HepG2 (cell line): Measurements from ENCODE around the gene C4orf17. TPM values are rescaled to one million over a fixed set of nuclear protein-coding genes. Genes with fewer than 3 reads are reported as not detected.
A peak's percentile ranks its signal among the peaks of the same experiment; 100 is the strongest.

Experiments
- ATM ChIP-seq: fragments of 450-650 bp; IDR thresholded peaks from 2 replicates; pipeline ENCODE4 v1.7.1; 2017; ENCODE audit warnings: mild to moderate bottlenecking, borderline replicate concordance
- BORCS8-MEF2B ChIP-seq: sonication (generic); formaldehyde crosslinking; IDR thresholded peaks from 2 replicates; pipeline ENCODE4 v1.8.0; 2022; ENCODE audit warnings: mild to moderate bottlenecking, missing genetic modification reagents
- CENPT ChIP-seq: sonication (generic); formaldehyde crosslinking; IDR thresholded peaks from 2 replicates; pipeline ENCODE4 v1.8.0; 2022; ENCODE audit warnings: low read depth, mild to moderate bottlenecking, moderate library complexity, missing genetic modification reagents
- NFE2L2 ChIP-seq: fragments of 150-350 bp; IDR thresholded peaks from 2 replicates; pipeline ENCODE4 v1.6.1; 2014; ENCODE audit warnings: low read length
- PHF20 ChIP-seq: sonication (generic); formaldehyde crosslinking; IDR thresholded peaks from 2 replicates; pipeline ENCODE4 v1.5.0; 2020; ENCODE audit warnings: mild to moderate bottlenecking, missing genetic modification reagents
- REST ChIP-seq, 2 experiments: IDR thresholded peaks; 2 replicates each; pipeline ENCODE4 v1.6.1; 2011 to 2012; ENCODE audit warnings: low read length in 2 of 2, borderline replicate concordance in 1 of 2, low read depth in 1 of 2, mild to moderate bottlenecking in 1 of 2, moderate library complexity in 1 of 2
- RFX5 ChIP-seq: IDR thresholded peaks from 2 replicates; pipeline ENCODE4 v1.6.1; 2011; ENCODE audit warnings: low read depth, low read length, improper control_type of control experiment
- ZBTB25 ChIP-seq: IDR thresholded peaks from 2 replicates; pipeline ENCODE4 v1.6.1; 2018; ENCODE audit warnings: missing genetic modification reagents
- ZMYM2 ChIP-seq: sonication (generic); formaldehyde crosslinking; IDR thresholded peaks from 2 replicates; pipeline ENCODE4 v1.8.0; 2022; ENCODE audit warnings: mild to moderate bottlenecking, missing genetic modification reagents
- ZNF136 ChIP-seq: sonication (generic); formaldehyde crosslinking; IDR thresholded peaks from 2 replicates; pipeline ENCODE4 v1.8.1; 2022; ENCODE audit warnings: low read depth, mild to moderate bottlenecking, moderate library complexity, missing genetic modification reagents
- ZNF274 ChIP-seq: sonication (generic); formaldehyde crosslinking; IDR thresholded peaks from 2 replicates; pipeline ENCODE4 v1.5.1; 2020; ENCODE audit warnings: mild to moderate bottlenecking, missing genetic modification reagents
- ZNF407 ChIP-seq: sonication (generic); formaldehyde crosslinking; IDR thresholded peaks from one replicate; pipeline ENCODE4 v1.5.1; 2020; ENCODE audit warnings: mild to moderate bottlenecking, missing genetic modification reagents; ENCODE audit errors: not compliant biosample characterization
- ZSCAN5A ChIP-seq: sonication (generic); formaldehyde crosslinking; IDR thresholded peaks from 2 replicates; pipeline ENCODE4 v1.8.0; 2022; ENCODE audit warnings: mild to moderate bottlenecking, missing genetic modification reagents, borderline replicate concordance
- polyA plus RNA-seq, 8 experiments: library from polyadenylated mRNA; depleted of rRNA in 3 of 8; stranded (reverse) in 7 of 8; unstranded in 1 of 8; fragments of >200 nt; fragmentation: Illumina TruSeq in 4 of 8; extraction: Trizol in 4 of 8; gene quantifications; 2 replicates each; pipeline versions ENCODE4 v1.2.1 to v1.2.3, GENCODE V29; 2011 to 2016; ENCODE audit warnings: low read depth in 4 of 8, missing spikeins in 1 of 8, mixed read lengths in 1 of 8; ENCODE audit not compliant: insufficient read depth in 1 of 8
- total RNA-seq, 5 experiments: library from RNA; depleted of rRNA; stranded (reverse); fragments of >200 nt; fragmentation: Illumina TruSeq; extraction: Trizol; gene quantifications; 2 replicates each; pipeline ENCODE4 v1.2.3, GENCODE V29; 2016; ENCODE audit warnings: low read depth in 1 of 5

The C4orf17 gene
- total and polyA plus RNA-seq, 2 of the 13 experiments (the other 11 are each of a cell fraction or from before 2014, with no cell fraction given), result not detected

GRCh38 chr4:99574530-99575324 lies 63.9 kb downstream of the C4orf17 start, which contains the start of gene MTTP (continued):
- TF ChIP-seq REST (IDR thresholded peaks at IDR 0.05; ENCODE audit: borderline replicate concordance in 1 of 2, low read depth in 1 of 2, low read length in 2 of 2) (peak in 1 of 2 experiments; percentile 75; a peak in 1 of 4 replicates), ZSCAN5A (CRISPR knock-in tag) (no peak; the same call in 1 of the 2 replicates), ZMYM2 (0 out of 2 replicates have a peak, but pooled peaks have one; percentile 60), NFE2L2 (no peak), CENPT (CRISPR knock-in tag) (no peak), ZNF136 (CRISPR knock-in tag) (peak; percentile 33; the same call in 1 of the 2 replicates), RFX5 (no peak), ZNF274 (CRISPR knock-in tag) (no peak; the same call in 1 of the 2 replicates), ZBTB25 (peak; percentile 23; the same call in 1 of the 2 replicates), ZNF407 (CRISPR knock-in tag) (no peak), BORCS8-MEF2B (CRISPR knock-in tag) (0 out of 2 replicates have a peak, but pooled peaks have one; percentile 40), PHF20 (no peak), ATM (no peak)
